IgD-negative memory B cell (primary cell): Measurements from ENCODE around the gene CADPS. TPM values are rescaled to one million over a fixed set of nuclear protein-coding genes. Genes with fewer than 3 reads are reported as not detected.

Source experiments
- H3K27ac Mint-ChIP-seq, 3 donors: one replicate each; pipeline ENCODE4 v1.8.0; 2020 to 2022; ENCODE audit warnings: mild to moderate bottlenecking in 3 of 3, mixed read lengths in 3 of 3, moderate library complexity in 1 of 3
- H3K27me3 Mint-ChIP-seq: one replicate; pipeline ENCODE4 v1.8.0; 2021; ENCODE audit warnings: mixed read lengths
- H3K36me3 Mint-ChIP-seq: one replicate; pipeline ENCODE4 v1.8.0; 2020; ENCODE audit warnings: mild to moderate bottlenecking, mixed read lengths
- H3K4me1 Mint-ChIP-seq, 3 donors: one replicate each; pipeline ENCODE4 v1.8.0; 2020 to 2022; ENCODE audit warnings: mixed read lengths in 3 of 3, mild to moderate bottlenecking in 1 of 3
- H3K4me3 Mint-ChIP-seq, 4 donors: one replicate each; pipeline ENCODE4 v1.8.0; 2020 to 2022; ENCODE audit warnings: mild to moderate bottlenecking in 4 of 4, mixed read lengths in 4 of 4, moderate library complexity in 3 of 4
- H3K9me3 Mint-ChIP-seq, 3 donors: one replicate each; pipeline ENCODE4 v1.8.0; 2020 to 2021; ENCODE audit warnings: mixed read lengths in 3 of 3, mild to moderate bottlenecking in 1 of 3
- polyA plus RNA-seq: library from polyadenylated mRNA; unstranded; fragments of 300-500 nt; fragmentation: Illumina TruSeq; gene quantifications from one replicate; pipeline ENCODE4 v1.2.3, GENCODE V29; 2021

The CADPS gene
- polyA plus RNA-seq, 1 donor from 2014 or later: not detected

GRCh38 chr3:62379321-62379798 is 495.9 kb downstream of the CADPS start:
- Mint-ChIP-seq H3K4me3 (peak overlapping the region in 1 of 4 donors; percentile 22), H3K9me3 (peaks cover 0 to 8% (median 2%) of the 10 kb centered on the region in 3 donors), H3K27ac (no peak overlapping the region), H3K36me3 (no peaks in the 10 kb centered on the region), H3K27me3 (peaks cover 28% of the 10 kb centered on the region), H3K4me1 (no peaks in the 10 kb centered on the region)

GRCh38 chr3:62378921-62379320 is 496.3 kb downstream of the CADPS start:
- no peaks in the 10 kb centered on the region for H3K36me3 Mint-ChIP-seq
- H3K27me3 Mint-ChIP-seq: peaks cover 32% of the 10 kb centered on the region
- no peak overlapping the region for H3K27ac Mint-ChIP-seq
- H3K9me3 Mint-ChIP-seq: peaks cover 0 to 8% (median 2%) of the 10 kb centered on the region in 3 donors
- H3K4me3 Mint-ChIP-seq: no peak overlapping the region
- no peaks in the 10 kb centered on the region for H3K4me1 Mint-ChIP-seq

DNA sequence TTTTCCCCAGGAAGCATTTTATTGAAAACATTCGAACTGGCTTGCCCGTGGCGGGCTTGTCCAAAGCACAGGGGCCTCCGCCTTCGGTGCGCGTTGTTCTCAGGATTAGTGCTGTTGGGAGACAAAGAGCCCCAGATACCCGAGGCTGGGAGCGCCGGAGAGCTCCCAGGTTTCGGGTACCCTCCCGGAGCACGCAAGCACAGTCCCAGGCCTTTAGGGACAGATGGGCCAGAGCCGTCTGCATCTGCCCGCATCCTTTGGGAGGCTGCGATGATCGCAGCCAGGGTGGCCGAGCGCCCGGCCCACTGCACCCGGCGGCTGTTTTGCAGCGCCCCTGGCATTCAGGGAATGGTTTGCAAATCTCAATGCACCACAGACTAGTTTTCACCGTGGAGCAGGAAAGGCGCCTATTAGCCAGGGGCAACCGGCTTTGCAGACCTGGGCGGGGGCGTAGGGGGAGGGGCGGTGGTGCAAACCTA is 496.9 kb downstream of the CADPS start:
- H3K4me3 Mint-ChIP-seq: no peak overlapping the region
- H3K36me3 Mint-ChIP-seq: no peaks in the 10 kb centered on the region
- no peak overlapping the region for H3K27ac Mint-ChIP-seq
- H3K9me3 Mint-ChIP-seq: peaks cover 0 to 8% (median 0%) of the 10 kb centered on the region in 3 donors
- H3K4me1 Mint-ChIP-seq: peaks cover 0 to 2% (median 0%) of the 10 kb centered on the region in 3 donors
- H3K27me3 Mint-ChIP-seq: peaks cover 36% of the 10 kb centered on the region

DNA sequence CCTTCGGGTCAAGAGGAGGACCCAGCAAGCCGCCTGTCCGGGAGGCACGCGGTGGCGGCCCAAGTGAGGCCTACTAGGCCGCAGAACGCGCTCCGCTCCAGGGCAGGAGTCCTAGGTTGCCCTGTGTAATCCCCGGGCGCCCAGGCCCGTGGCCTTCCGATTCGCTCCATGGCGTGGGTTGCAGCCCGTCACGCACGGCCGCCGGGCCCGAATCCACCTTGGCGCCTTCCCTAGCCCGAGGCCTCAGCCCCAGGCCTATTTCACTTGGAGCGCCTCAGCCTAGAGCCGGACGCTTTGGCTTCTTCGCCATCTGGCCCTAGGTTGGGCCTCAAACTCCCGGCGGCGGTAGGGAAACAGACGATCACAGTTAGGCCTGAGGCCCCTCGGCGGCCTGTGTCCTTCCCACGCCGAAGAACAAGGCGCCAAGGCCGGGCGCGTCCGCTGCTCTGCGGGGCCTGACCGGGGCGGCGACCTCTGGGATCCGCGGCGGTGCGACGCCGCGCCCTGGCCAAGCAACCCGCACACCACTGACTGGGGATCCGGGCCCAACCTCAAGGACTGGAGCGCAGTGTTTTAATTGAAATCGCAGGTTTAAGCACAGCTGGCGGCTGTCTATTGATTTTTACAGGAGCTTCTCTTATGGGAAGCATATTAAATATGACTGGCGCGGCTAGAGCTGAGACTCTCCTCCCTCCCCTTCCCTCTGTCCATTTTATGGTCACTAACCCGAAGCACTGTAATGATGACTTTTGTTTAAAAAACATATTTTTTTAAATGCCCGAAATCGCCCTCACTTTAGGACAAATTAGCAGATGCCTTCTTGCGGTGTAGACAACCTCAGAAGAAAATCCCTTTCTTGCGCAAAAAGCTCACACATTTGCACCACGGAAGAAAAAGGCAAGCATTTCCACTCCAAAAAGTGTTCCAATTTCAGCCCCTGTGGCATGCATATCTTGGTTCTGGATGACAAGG is 498.0 kb downstream of the CADPS start:
- Mint-ChIP-seq H3K9me3 (peaks cover 0 to 8% (median 0%) of the 10 kb centered on the region in 3 donors), H3K4me1 (peaks cover 0 to 2% (median 0%) of the 10 kb centered on the region in 3 donors), H3K36me3 (no peaks in the 10 kb centered on the region), H3K27ac (no peak overlapping the region), H3K27me3 (peaks cover 39% of the 10 kb centered on the region), H3K4me3 (no peak overlapping the region)

- H3K27ac Mint-ChIP-seq: no peak overlapping the region
- no peaks in the 10 kb centered on the region for H3K36me3 Mint-ChIP-seq
- peaks cover 0 to 2% (median under 1%) of the 10 kb centered on the region in 3 donors for H3K4me1 Mint-ChIP-seq
- H3K9me3 Mint-ChIP-seq: peaks cover 0 to 8% (median 0%) of the 10 kb centered on the region in 3 donors
- no peak overlapping the region for H3K4me3 Mint-ChIP-seq
- peaks cover 45% of the 10 kb centered on the region for H3K27me3 Mint-ChIP-seq
These were observed 498.8 kb downstream of the CADPS start for GRCh38 chr3:62376454-62376720.

DNA sequence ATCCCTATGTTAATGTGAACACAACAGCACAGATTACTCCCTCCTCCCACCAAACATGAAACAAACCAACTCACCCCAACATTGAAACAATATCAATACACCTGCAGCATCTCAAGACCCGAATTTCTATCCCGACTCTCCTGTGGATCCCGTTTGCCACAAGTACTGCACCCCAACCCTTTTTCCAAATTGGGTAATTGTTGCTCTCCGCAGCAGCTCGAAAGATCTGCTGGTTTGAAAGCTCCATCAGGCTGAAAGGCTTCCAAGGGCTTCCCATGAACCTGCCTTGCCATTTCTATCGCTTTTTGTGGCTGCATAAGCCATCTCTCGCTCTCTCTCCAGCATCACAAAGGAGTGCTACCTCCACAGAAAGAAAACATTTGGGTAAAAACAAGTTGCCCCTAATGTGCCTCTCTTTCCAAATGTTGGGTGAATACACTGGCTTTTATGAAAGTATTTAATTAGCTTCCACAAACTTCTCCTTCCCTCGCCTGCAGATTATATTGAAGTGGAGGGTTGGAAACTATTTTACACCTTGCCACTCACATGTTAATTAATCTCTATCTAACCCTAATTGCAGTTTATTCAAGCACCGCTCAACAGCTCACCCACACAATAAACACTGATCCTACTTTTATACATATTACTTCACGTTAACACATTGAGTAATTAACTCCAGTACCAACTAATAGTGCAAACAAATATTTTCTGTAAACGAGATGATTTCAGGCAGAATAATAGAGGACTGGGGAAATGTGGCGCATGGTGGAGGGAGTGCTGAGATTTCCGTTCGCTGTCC is 499.4 kb downstream of the CADPS start:
- H3K4me1 Mint-ChIP-seq: peaks cover 0 to 2% (median 2%) of the 10 kb centered on the region in 3 donors
- no peak overlapping the region for H3K27ac Mint-ChIP-seq
- peaks cover 51% of the 10 kb centered on the region for H3K27me3 Mint-ChIP-seq
- H3K36me3 Mint-ChIP-seq: no peaks in the 10 kb centered on the region
- no peak overlapping the region for H3K4me3 Mint-ChIP-seq
- H3K9me3 Mint-ChIP-seq: peaks cover 0 to 5% (median 0%) of the 10 kb centered on the region in 3 donors

DNA sequence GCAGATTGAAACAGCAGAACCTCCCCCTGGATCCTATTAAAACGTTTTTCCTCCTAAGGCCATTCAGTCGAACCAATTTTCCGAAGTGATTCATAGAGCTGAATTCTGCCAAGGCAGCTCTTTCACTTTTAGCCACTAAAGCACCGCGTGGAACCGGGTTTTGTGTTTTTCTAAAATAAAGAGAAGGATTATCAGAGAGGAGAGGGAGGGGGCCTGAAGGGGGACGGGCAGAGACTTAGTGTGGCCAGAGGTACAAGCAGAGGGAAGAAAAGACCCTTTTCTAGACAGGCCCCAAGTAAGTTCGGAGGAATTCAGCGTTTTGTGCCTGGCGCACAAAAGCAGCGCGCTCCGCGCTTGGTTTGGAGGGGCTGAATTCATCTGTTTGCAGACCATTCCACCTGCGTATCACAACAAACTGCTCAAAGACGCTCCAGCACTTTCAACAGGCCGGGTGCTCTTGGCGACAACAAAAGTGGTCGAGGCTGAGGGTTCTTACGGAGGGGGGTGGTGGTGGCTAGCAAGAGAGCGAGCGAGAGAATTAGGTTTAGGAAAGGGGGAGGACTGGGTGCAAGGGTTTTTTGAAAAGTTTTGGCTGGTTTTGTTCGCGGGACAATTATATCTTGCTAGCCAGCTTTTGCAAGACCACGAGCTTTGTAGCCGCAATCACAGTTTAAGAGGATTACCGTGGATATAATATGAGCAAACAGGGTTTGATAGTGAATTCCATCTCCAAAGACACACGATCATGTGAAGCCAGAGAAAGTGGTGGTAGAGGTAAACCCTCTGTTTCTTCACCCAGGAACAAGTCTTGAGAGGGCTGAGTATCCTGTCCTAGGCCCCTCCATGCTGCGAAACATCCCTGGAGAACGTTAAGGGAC is 500.6 kb downstream of the CADPS start:
- peaks cover 0 to 3% (median 0%) of the 10 kb centered on the region in 3 donors for H3K9me3 Mint-ChIP-seq
- peak overlapping the region in 1 of 4 donors; percentile 66 for H3K4me3 Mint-ChIP-seq
- H3K27ac Mint-ChIP-seq: no peak overlapping the region
- H3K36me3 Mint-ChIP-seq: no peaks in the 10 kb centered on the region
- peaks cover 60% of the 10 kb centered on the region for H3K27me3 Mint-ChIP-seq
- H3K4me1 Mint-ChIP-seq: peaks cover 0 to 2% (median 2%) of the 10 kb centered on the region in 3 donors

DNA sequence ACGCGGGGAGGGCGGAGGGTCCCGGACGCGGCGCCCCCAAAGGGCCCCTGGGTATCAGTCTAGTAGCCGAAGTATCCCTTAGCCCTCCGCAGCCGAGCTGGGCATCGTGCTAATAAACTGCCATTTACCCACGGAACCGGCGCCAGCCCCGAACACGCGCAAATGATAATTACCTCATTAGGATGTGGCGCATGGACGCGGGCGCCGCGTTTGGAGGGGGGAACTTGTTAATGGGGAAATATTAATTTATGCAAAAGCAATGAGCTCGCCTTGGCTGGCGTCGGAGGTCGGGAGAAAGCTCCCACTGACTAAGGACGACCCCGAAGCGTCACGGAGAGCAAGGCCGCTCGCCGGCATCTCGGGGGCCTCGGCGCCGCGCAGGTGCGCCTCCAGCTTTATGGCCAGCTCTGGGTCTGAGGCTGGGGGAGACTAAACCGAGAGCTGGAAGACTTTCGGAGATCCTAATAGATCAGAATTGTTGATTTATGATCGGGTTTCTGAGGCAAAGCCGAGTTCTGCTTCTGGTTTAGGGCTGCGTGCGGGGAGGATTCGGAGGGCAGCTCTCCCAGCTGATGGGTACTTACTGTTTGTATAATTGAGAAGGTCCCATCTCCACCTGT is 501.4 kb downstream of the CADPS start:
- H3K4me3 Mint-ChIP-seq: no peak overlapping the region

DNA sequence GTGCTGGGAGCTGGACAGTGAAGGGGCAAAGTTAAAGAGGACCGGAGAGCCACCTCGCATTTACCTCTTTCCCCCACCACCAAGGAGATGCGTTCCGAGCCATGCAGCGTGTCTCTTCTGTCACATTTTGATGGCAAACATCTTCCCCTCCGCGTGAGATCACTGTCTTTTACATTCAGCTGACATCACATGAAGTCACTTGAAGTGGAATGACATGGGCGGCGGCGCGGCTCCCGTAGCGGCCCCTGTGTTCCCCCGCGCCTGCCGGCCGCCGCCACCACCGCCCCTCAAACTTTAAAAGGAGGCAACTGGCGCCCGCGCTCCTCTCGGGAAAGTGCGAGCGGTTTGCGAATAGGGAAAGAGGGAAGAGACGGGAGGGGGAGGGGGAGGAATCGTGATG is 502.0 kb downstream of the CADPS start, which contains the start of gene FEZF2:
Gene FEZF2 (minus strand): TSS at position 336 of the 400 bp plus-strand sequence. CDS start 682 bp downstream, outside the sequence.
- H3K27me3 Mint-ChIP-seq: peaks cover 69% of the 10 kb centered on the region
- H3K4me1 Mint-ChIP-seq: peaks cover 0 to 2% (median 2%) of the 10 kb centered on the region in 3 donors
- H3K4me3 Mint-ChIP-seq: no peak within 1 kb of the TSS
- peaks cover 0 to 3% (median 0%) of the 10 kb centered on the region in 3 donors for H3K9me3 Mint-ChIP-seq
- no peak within 1 kb of the TSS for H3K27ac Mint-ChIP-seq
- H3K36me3 Mint-ChIP-seq: no peaks in the 10 kb centered on the region

More for the DNA sequence above, 501.4 kb downstream of the CADPS start:
- Mint-ChIP-seq H3K27ac (no peak overlapping the region), H3K4me1 (peaks cover 0 to 2% (median 2%) of the 10 kb centered on the region in 3 donors), H3K36me3 (no peaks in the 10 kb centered on the region), H3K27me3 (peaks cover 64% of the 10 kb centered on the region), H3K9me3 (peaks cover 0 to 3% (median 0%) of the 10 kb centered on the region in 3 donors)

DNA sequence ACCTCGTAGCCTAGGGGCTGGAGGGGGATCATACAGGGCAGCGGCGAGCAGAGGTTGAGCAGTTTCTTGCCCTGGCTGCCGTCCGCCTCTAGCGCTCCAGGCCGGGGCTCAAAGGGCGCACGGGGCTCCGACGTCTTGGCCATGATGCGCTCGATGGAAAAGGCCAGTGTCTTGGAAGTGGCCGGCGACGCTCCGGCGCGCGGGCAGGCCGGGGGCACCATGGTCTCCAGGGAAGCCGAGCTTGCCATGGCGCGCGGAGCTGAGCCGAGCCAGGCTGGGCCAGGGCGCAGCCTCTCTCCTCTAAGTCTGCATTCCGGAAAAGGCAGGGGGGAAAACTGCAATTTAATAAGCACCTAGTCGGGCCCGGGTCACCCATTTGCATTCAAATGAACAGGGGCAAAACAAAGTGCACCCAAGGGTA is 502.6 kb downstream of the CADPS start:
- H3K4me1 Mint-ChIP-seq: peaks cover 0 to 2% (median 2%) of the 10 kb centered on the region in 3 donors
- H3K27me3 Mint-ChIP-seq: peaks cover 73% of the 10 kb centered on the region
- H3K9me3 Mint-ChIP-seq: peaks cover 0 to 3% (median 0%) of the 10 kb centered on the region in 3 donors
- H3K27ac Mint-ChIP-seq: no peak overlapping the region
- no peaks in the 10 kb centered on the region for H3K36me3 Mint-ChIP-seq
- H3K4me3 Mint-ChIP-seq: no peak overlapping the region

GRCh38 chr3:62371720-62372591 is 503.3 kb downstream of the CADPS start:
- H3K4me3 Mint-ChIP-seq: no peak overlapping the region
- peaks cover 0 to 3% (median 0%) of the 10 kb centered on the region in 3 donors for H3K9me3 Mint-ChIP-seq
- no peaks in the 10 kb centered on the region for H3K36me3 Mint-ChIP-seq
- H3K27me3 Mint-ChIP-seq: peaks cover 76% of the 10 kb centered on the region
- peaks cover 0 to 5% (median 2%) of the 10 kb centered on the region in 3 donors for H3K4me1 Mint-ChIP-seq
- H3K27ac Mint-ChIP-seq: no peak overlapping the region

GRCh38 chr3:62370858-62371719 is 504.1 kb downstream of the CADPS start:
- peak overlapping the region in 1 of 3 donors; percentile 47 for H3K27ac Mint-ChIP-seq
- peaks cover 75% of the 10 kb centered on the region for H3K27me3 Mint-ChIP-seq
- peaks cover 0 to 3% (median 0%) of the 10 kb centered on the region in 3 donors for H3K9me3 Mint-ChIP-seq

More at GRCh38 chr3:62370858-62371719, 504.1 kb downstream of the CADPS start:
- peaks cover 0 to 5% (median 2%) of the 10 kb centered on the region in 3 donors for H3K4me1 Mint-ChIP-seq
- no peak overlapping the region for H3K4me3 Mint-ChIP-seq
- H3K36me3 Mint-ChIP-seq: no peaks in the 10 kb centered on the region
